Testis (tissue), 2 donors: ENCODE measurements around the gene ADGRD1.

Experiments used
- CTCF ChIP-seq, 3 experiments: fragments of 450-650 bp in 2 of 3; fragments of 200-600 bp in 1 of 3; sonication (generic) in 1 of 3; IDR thresholded peaks; one replicate each; pipeline ENCODE4 v1.5.1; 2016 to 2019; ENCODE audit warnings: antibody characterized with exemption in 3 of 3, mild to moderate bottlenecking in 2 of 3, moderate library complexity in 1 of 3
- POLR2A ChIP-seq: fragments of 450-650 bp; IDR thresholded peaks from one replicate; pipeline ENCODE4 v1.6.1; 2017; ENCODE audit warnings: antibody characterized with exemption, mild to moderate bottlenecking, moderate library complexity

- TF ChIP-seq CTCF (IDR thresholded peaks at IDR 0.05) (no peak), POLR2A (no peak)
These were observed 98.5 kb downstream of the ADGRD1 start for GRCh38 chr12:131052063-131052781.
